Airway epithelial cell (primary cell): ENCODE results near the gene RANBP9. TPM values are rescaled to one million over a fixed set of nuclear protein-coding genes. Genes with fewer than 3 reads are reported as not detected.

Experiments
- total RNA-seq: library from RNA; depleted of rRNA; stranded (reverse); fragments of >200 nt; gene quantifications from 2 replicates; pipeline ENCODE4 v1.2.3, GENCODE V29; 2015

RANBP9 gene
- 21.4 and 28.5 TPM in 2 replicates for total RNA-seq

GRCh38 chr6:13711733-13712598, at the start of gene RANBP9:
Gene RANBP9, minus strand, starts transcription at chr6:13711835. Its CDS starts 330 bp downstream, at chr6:13711505.

GRCh38 chr6:13614926-13615791, 96.5 kb downstream of the RANBP9 start, which contains the start of gene NOL7:
Gene NOL7, plus strand, starts transcription at chr6:13615335. Its CDS starts 24 bp downstream, at chr6:13615359.

GRCh38 chr6:13574571-13575376, 136.9 kb downstream of the RANBP9 start, which contains the start of gene SIRT5:
Gene SIRT5, plus strand, starts transcription at chr6:13574601. Its CDS starts 9,510 bp downstream, at chr6:13584111.

Other genes with a start within 250 kb of the RANBP9 start
- gene GFOD1, start 224.2 kb downstream of the RANBP9 start, total RNA-seq: 8.4 and 10.2 TPM in 2 replicates
- gene SIRT5, start 137.2 kb downstream of the RANBP9 start, total RNA-seq: 11.7 and 21.9 TPM in 2 replicates
- gene NOL7, start 96.5 kb downstream of the RANBP9 start, total RNA-seq: 86.7 and 143 TPM in 2 replicates
- gene MCUR1, start 102.7 kb upstream of the RANBP9 start, total RNA-seq: 8.7 and 14.2 TPM in 2 replicates
- gene RNF182, start 213.1 kb upstream of the RANBP9 start, total RNA-seq: 0.07 TPM in 1 of 2 replicates, not detected in the other